Spleen (tissue), 7 donors: ENCODE data around the gene KDM1B.

Experiments
- POLR2A ChIP-seq, 3 donors: fragments of 450-650 bp; IDR thresholded peaks; one replicate each; pipeline ENCODE4 v1.5.1; 2017; ENCODE audit warnings: antibody characterized with exemption in 3 of 3, mild to moderate bottlenecking in 1 of 3
- POLR2AphosphoS5 ChIP-seq, 3 donors: sonication (generic); formaldehyde crosslinking; IDR thresholded peaks; one replicate each; pipeline ENCODE4 v1.5.1; 2017; ENCODE audit warnings: antibody characterized with exemption in 3 of 3
- TF ChIP-seq, protein P1 (sequence below), 11 experiments: fragments of 200-600 bp in 7 of 11; fragments of 450-650 bp in 4 of 11; sonication (generic) in 4 of 11; IDR thresholded peaks in 8 of 11; conservative IDR thresholded peaks in 3 of 11; 1 replicate in 7 of 11; 2 replicates in 4 of 11; pipeline versions ENCODE4 v1.4.0 to v1.8.0; 2016 to 2021; ENCODE audit warnings: antibody characterized with exemption in 11 of 11, inconsistent platforms in 4 of 11, mild to moderate bottlenecking in 1 of 11
- donor health status: DM: no; HTN: no; CAD: no; lungs with moderate emphysema.
- donor health status: DM: no; HTN: no; CAD: no.
- donor health status: DM: no; HTN: no; CAD: no.

DNA sequence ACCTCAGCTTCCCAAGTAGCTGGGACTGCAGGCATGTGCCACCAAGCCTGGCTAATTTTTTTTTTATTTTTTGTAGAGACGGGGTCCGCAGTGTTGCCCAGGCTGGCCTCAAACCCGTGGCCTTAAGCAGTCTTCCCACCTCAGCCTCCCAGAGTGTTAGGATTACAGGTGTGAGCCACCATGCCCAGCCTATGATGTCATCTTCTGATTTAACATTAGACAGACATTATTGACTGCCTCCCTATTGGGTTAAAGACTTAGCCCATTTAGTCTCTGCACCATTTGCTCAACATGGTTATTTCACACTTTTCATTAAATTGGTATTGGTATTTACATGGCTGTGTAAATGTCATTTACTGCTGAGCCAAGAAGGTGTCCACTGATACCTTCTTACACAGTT lies 63.0 kb downstream of the KDM1B start:
- TF ChIP-seq, protein P1, sequence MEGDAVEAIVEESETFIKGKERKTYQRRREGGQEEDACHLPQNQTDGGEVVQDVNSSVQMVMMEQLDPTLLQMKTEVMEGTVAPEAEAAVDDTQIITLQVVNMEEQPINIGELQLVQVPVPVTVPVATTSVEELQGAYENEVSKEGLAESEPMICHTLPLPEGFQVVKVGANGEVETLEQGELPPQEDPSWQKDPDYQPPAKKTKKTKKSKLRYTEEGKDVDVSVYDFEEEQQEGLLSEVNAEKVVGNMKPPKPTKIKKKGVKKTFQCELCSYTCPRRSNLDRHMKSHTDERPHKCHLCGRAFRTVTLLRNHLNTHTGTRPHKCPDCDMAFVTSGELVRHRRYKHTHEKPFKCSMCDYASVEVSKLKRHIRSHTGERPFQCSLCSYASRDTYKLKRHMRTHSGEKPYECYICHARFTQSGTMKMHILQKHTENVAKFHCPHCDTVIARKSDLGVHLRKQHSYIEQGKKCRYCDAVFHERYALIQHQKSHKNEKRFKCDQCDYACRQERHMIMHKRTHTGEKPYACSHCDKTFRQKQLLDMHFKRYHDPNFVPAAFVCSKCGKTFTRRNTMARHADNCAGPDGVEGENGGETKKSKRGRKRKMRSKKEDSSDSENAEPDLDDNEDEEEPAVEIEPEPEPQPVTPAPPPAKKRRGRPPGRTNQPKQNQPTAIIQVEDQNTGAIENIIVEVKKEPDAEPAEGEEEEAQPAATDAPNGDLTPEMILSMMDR (IDR thresholded peaks at IDR 0.05 in 8 of 11, conservative IDR thresholded peaks at IDR 0.05 in 3 of 11), result no peak
- TF ChIP-seq POLR2AphosphoS5 (IDR thresholded peaks at IDR 0.05), result no peak
- TF ChIP-seq POLR2A (IDR thresholded peaks at IDR 0.05), result no peak
